Uterine smooth muscle cell (primary cell): ENCODE measurements around the gene PPP1R27. TPM values are rescaled to one million over a fixed set of nuclear protein-coding genes. Genes with fewer than 3 reads are reported as not detected.

ENCODE experiments used
- total RNA-seq: library from RNA; depleted of rRNA; stranded (reverse); fragments of >200 nt; gene quantifications from 2 replicates; pipeline ENCODE4 v1.2.3, GENCODE V29; 2014

PPP1R27 gene, protein sequence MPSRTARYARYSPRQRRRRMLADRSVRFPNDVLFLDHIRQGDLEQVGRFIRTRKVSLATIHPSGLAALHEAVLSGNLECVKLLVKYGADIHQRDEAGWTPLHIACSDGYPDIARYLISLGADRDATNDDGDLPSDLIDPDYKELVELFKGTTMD
- total RNA-seq, result not detected in 2 replicates

DNA sequence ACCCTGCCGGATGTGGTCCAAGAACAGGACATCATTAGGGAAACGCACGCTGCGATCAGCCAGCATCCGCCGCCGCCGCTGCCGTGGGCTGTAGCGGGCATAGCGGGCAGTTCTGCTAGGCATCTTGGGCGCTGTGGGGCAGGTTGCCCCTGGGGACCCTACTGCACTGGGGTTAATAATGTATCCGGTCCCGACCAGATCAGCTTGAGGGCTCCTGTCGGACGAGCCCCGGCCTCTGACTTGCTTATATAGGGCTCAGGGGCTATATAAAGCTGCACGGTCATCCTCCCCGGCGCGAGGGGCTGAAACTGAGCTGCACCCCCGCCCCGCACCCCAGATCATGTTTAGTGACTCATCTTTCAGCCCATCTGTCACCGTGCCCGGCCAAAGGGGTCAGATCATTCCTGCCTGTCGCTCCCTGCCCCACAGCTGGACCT lies at the start of gene PPP1R27:
TSS of gene PPP1R27 (minus strand) at position 220 of the 437 bp plus-strand sequence. CDS start at position 123, 97 bp downstream.

DNA sequence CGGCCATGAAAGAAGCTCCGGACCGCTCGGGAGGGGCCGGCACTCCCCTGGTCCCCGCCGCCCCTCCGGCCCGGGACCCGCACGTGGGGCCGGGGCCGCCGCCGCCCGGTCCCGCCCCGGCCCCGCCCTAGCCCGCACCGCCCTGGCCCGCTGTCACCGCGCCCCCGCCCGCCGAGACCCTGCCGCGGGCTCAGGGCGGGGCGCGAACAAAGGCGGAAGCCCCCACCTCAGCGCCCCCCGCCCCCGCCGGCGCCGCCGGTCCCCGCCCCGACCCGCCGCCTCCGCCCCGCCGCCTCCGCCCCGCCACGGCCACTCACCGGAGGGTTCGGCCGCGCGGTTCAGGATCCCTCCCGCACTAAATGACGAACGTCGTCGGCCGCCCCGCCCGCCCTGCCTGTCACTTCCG lies 36.1 kb upstream of the PPP1R27 start, which contains the start of gene ARHGDIA:
TSS of gene ARHGDIA (minus strand) at position 357 of the 406 bp plus-strand sequence. CDS start 1,407 bp downstream, outside the sequence.

DNA sequence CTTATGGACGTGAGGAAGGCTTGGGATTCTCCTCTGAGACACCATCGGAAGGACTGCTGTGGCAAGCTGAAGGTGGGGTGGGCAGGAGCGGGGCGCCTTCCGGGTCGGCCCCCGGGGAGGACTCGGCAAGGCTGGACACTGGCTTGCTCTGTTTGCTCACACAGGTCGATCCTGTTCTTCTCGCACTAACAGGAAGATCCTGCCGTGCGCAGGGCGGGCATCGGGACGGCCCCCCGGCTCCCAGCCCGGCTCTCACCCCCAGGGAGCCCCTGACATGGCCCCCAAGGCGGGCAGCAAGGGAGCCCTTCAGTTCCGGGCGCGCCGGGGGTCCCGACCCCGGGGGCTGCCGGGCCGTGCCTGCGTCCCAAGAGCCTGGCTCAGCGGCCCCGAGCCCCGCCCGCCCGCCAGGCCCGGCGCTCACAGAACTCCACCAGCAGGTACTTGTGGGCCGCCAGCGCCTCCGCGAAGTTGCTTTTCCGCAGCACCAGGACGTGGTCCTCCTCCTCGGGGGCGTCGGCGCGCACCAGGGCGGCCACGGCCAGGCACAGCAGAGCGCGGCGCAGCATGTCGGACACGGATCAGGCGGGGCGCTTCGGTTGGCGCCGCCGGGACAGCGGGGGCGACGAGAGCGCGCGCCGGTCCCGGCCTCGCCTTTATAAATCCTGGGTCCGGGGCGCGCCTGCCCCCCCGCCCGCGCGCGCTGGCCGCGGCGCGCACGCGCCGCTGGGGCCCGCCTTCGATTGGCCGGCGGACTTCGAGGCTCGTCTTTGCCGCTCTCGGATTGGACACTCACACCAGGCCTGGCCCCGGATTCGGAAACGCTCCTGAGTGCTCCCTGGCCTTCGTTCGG lies 25.3 kb upstream of the PPP1R27 start, which contains the start of gene P4HB:
TSS of gene P4HB (minus strand) at position 630 of the 850 bp plus-strand sequence. CDS start at position 566, 64 bp downstream.

DNA sequence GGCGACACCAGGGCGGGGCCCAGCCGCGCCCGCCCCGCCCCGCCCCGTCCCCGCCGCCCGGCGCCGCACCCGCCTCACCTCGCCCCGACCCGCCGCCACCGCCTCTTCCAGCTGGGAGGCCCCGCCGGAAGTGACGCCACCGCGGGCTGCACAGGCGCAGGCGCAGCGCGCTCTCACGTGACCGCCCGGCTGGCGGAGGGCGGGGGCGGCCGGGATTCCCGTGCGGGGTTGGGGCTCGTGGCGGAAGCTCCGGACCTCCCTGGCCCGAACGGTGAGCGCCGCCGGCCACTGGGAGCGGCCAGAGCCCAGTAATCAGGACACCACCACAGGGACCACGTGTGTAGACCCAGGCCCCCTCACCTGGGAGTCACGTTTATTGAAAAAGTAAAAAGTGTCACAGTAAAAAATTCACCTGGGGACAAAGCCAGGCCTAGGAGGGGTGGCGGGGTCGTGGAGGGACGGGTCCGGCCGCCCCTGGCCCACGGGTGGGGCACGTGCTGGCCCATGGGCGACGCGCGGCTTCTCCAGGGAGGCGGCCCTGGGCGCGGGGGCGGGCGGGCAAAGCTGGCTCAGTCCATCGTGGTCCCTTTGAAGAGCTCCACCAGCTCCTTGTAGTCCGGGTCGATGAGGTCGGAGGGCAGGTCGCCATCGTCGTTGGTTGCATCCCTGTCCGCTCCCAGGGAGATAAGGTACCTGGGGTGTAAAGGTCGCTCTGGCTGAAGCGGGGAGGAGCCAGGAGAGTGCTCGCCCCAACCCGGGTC lies 1.5 kb downstream of the PPP1R27 start, which contains the start of gene MCRIP1:
TSS of gene MCRIP1 (minus strand) at position 132 of the 761 bp plus-strand sequence. CDS start 8,785 bp downstream, outside the sequence.

DNA sequence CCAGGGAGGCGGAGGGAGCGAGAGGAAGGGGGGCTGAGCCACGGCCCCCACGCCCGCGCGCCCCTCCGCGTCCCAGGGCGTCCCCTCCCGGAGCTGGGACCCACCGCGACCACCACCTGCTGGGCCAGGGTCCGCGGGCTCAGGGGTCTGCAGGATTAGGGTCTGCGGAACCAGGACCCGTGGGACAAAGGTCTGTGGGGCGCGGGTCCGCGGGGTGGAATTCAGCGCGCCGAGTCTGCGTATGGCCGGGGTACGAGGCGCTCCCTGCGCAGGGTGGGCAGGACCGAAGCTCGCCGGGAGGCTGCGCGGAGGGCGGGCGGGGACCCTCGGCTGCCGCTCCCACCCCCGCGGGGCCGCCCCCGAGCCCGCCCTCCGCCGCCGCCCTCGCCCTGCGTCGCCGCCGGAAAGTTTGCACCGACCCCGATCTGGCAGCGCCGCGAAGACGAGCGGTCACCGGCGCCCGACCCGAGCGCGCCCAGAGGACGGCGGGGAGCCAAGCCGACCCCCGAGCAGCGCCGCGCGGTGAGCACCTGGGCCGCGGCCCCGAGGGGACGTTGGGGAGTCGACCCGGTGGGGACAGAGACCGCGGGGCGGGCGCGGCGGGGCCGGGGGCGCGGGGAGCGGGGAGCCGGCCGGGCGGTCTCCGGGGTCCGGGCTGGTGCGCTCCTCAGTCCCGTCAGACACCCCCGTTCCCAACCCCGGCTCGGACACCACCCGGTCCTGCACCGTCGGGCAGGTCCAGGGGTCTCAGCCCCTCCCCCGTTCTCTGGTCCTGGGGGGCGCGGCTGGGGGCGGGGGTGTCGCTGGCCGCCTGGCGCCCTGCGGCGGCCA lies 30.9 kb downstream of the PPP1R27 start, which contains the start of gene GCGR:
TSS of gene GCGR (plus strand) at position 423 of the 831 bp plus-strand sequence. CDS start 4,869 bp downstream, outside the sequence.

Other genes with a start within 250 kb of the PPP1R27 start
- 80.0 and 98.2 TPM in 2 replicates for gene NPLOC4, start 197.9 kb downstream of the PPP1R27 start, total RNA-seq
- gene TSPAN10, start 197.9 kb downstream of the PPP1R27 start, total RNA-seq, result 1.3 and 4.0 TPM in 2 replicates
- gene PDE6G, start 178.5 kb downstream of the PPP1R27 start, total RNA-seq, result 0.25 TPM in 1 of 2 replicates, not detected in the other
- 34.0 and 38.5 TPM in 2 replicates for gene OXLD1, start 168.4 kb downstream of the PPP1R27 start, total RNA-seq
- 11.0 and 12.0 TPM in 2 replicates for gene CCDC137, start 168.3 kb downstream of the PPP1R27 start, total RNA-seq
- 24.2 and 25.0 TPM in 2 replicates for gene ARL16, start 151.3 kb downstream of the PPP1R27 start, total RNA-seq
- gene HGS, start 151.0 kb downstream of the PPP1R27 start, total RNA-seq, result 104 and 130 TPM in 2 replicates
- 8.6 and 11.8 TPM in 2 replicates for gene MRPL12, start 131.7 kb downstream of the PPP1R27 start, total RNA-seq
- 11.0 and 31.7 TPM in 2 replicates for gene SLC25A10, start 122.8 kb downstream of the PPP1R27 start, total RNA-seq
- not detected in 2 replicates for gene GCGR, start 30.9 kb downstream of the PPP1R27 start, total RNA-seq
- gene MCRIP1, start 1.8 kb downstream of the PPP1R27 start, total RNA-seq, result 85.0 and 126 TPM in 2 replicates
- 1,482 and 2,745 TPM in 2 replicates for gene P4HB, start 25.5 kb upstream of the PPP1R27 start, total RNA-seq
- 159 and 234 TPM in 2 replicates for gene ARHGDIA, start 36.3 kb upstream of the PPP1R27 start, total RNA-seq
- 129 and 334 TPM in 2 replicates for gene ALYREF, start 56.5 kb upstream of the PPP1R27 start, total RNA-seq
- 228 and 235 TPM in 2 replicates for gene ANAPC11, start 56.7 kb upstream of the PPP1R27 start, total RNA-seq
- gene NPB, start 67.2 kb upstream of the PPP1R27 start, total RNA-seq, result 0.22 and 0.25 TPM in 2 replicates
- 108 TPM in 2 replicates for gene PCYT2, start 76.3 kb upstream of the PPP1R27 start, total RNA-seq
- gene SIRT7, start 83.1 kb upstream of the PPP1R27 start, total RNA-seq, result 32.2 and 36.1 TPM in 2 replicates
- gene MAFG, start 92.7 kb upstream of the PPP1R27 start, total RNA-seq, result 25.9 and 39.5 TPM in 2 replicates
- gene PYCR1, start 102.2 kb upstream of the PPP1R27 start, total RNA-seq, result 92.4 and 182 TPM in 2 replicates
- gene MYADML2, start 112.2 kb upstream of the PPP1R27 start, total RNA-seq, result 0.12 TPM in 1 of 2 replicates, not detected in the other
- gene NOTUM, start 126.1 kb upstream of the PPP1R27 start, total RNA-seq, result under 0.01 TPM in 2 replicates
- 26.8 and 30.4 TPM in 2 replicates for gene ASPSCR1, start 142.6 kb upstream of the PPP1R27 start, total RNA-seq
- 22.2 and 55.8 TPM in 2 replicates for gene CENPX, start 187.8 kb upstream of the PPP1R27 start, total RNA-seq
- gene LRRC45, start 188.3 kb upstream of the PPP1R27 start, total RNA-seq, result 18.6 and 28.7 TPM in 2 replicates
- 7.4 and 9.0 TPM in 2 replicates for gene RAC3, start 196.6 kb upstream of the PPP1R27 start, total RNA-seq
- gene DCXR, start 202.6 kb upstream of the PPP1R27 start, total RNA-seq, result 47.3 and 55.2 TPM in 2 replicates
- 28.7 and 50.9 TPM in 2 replicates for gene RFNG, start 216.8 kb upstream of the PPP1R27 start, total RNA-seq
- 99.2 and 137 TPM in 2 replicates for gene GPS1, start 216.8 kb upstream of the PPP1R27 start, total RNA-seq
- 70.9 and 85.4 TPM in 2 replicates for gene DUS1L, start 230.8 kb upstream of the PPP1R27 start, total RNA-seq